ENCODE measurements around the gene SMCO1. TPM values are rescaled to one million over a fixed set of nuclear protein-coding genes. Genes with fewer than 3 reads are reported as not detected.

SMCO1 gene
- total and polyA plus RNA-seq, 2 of the 4 experiments (the other 2 are of a cell fraction), result not detected

GRCh38 chr3:196558476-196558875 is 43.3 kb upstream of the SMCO1 start:
- Histone ChIP-seq H2AFZ (replicated peaks; ENCODE audit: low read length, poor library complexity) (no peak overlapping the region), H2BK20ac (ENCODE audit: low read depth, low read length) (no peak overlapping the region), H3K23ac (ENCODE audit: low read depth, low read length) (no peak overlapping the region), H3K4me3 (ENCODE audit: insufficient read depth, low read depth, low read length) (no peak overlapping the region), H3K4me1 (ENCODE audit: control insufficient read depth, insufficient read depth, low read length) (no peaks in the 10 kb centered on the region), H3K36me3 (ENCODE audit: control insufficient read depth, insufficient read depth, low read length) (peaks cover 9% of the 10 kb centered on the region), H3K18ac (ENCODE audit: low read depth, low read length) (no peak overlapping the region), H3K27me3 (ENCODE audit: control insufficient read depth, insufficient read depth, low read length) (no peaks in the 10 kb centered on the region), H2AK5ac (ENCODE audit: low read depth, low read length) (no peak overlapping the region), H2BK120ac (ENCODE audit: low read depth, low read length) (no peak overlapping the region), H3K4ac (ENCODE audit: low read depth, low read length) (no peak overlapping the region), H4K5ac (ENCODE audit: low read depth, low read length) (no peak overlapping the region), H3K79me1 (ENCODE audit: low read depth in 1 of 2, low read length in 2 of 2) (peaks cover 27 to 28% of the 10 kb centered on the region in 2 experiments), H4K20me1 (ENCODE audit: insufficient read depth, low read length) (no peaks in the 10 kb centered on the region), H3K56ac (ENCODE audit: extremely low read depth, insufficient read depth, low read length) (no peak overlapping the region), H3K9me3 (ENCODE audit: control insufficient read depth, insufficient read depth, low read length) (no peaks in the 10 kb centered on the region), H3K27ac (ENCODE audit: insufficient read depth, low read length) (no peak overlapping the region), H3K4me2 (ENCODE audit: low read depth, low read length) (no peak overlapping the region), H4K91ac (ENCODE audit: insufficient read depth, low read depth, low read length) (no peak overlapping the region), H3K9ac (ENCODE audit: low read depth, low read length) (no peak overlapping the region), H2AK9ac (replicated peaks; ENCODE audit: low read depth, low read length, poor library complexity) (no peak overlapping the region), H2BK5ac (ENCODE audit: low read depth, low read length, poor library complexity, severe bottlenecking) (no peak overlapping the region), H3K14ac (replicated peaks; ENCODE audit: low read depth, low read length) (no peak overlapping the region), H4K8ac (ENCODE audit: low read depth in 2 of 2, low read length in 2 of 2) (no peak overlapping the region), H3K9me1 (ENCODE audit: insufficient read depth, low read length) (peaks cover 9% of the 10 kb centered on the region), H2BK15ac (ENCODE audit: low read depth, low read length) (no peak overlapping the region)
- in situ Hi-C loops (cut with MboI; ENCODE audit: low sequenced_read_pairs), result no loop called here
- ChIA-PET CTCF (no interaction called here), POLR2A (ENCODE audit: unreplicated experiment) (no interaction called here)
- intact Hi-C loops (cut with micrococcal nuclease), result no loop called here
- TF ChIP-seq ELK1 (IDR thresholded peaks at IDR 0.05; ENCODE audit: borderline replicate concordance, low read depth, low read length) (no peak), RAD21 (IDR thresholded peaks at IDR 0.05; ENCODE audit: low read length) (no peak), RFX5 (IDR thresholded peaks at IDR 0.05; ENCODE audit: low read depth, low read length) (no peak), MAFK (IDR thresholded peaks at IDR 0.05; ENCODE audit: low read depth, low read length) (no peak), POLR2A (IDR thresholded peaks at IDR 0.05; ENCODE audit: low read depth, low read length) (no peak), FOS (IDR thresholded peaks at IDR 0.05; ENCODE audit: low read depth, low read length) (no peak), CTCF (conservative IDR thresholded peaks at IDR 0.05; ENCODE audit: low read depth, low read length) (no peak), CEBPB (IDR thresholded peaks at IDR 0.05; ENCODE audit: low read depth, low read length) (no peak), RCOR1 (IDR thresholded peaks at IDR 0.05; ENCODE audit: insufficient replicate concordance, low read length) (no peak), SMC3 (IDR thresholded peaks at IDR 0.05; ENCODE audit: low read depth, low read length) (no peak), NFE2L2 (IDR thresholded peaks at IDR 0.05; ENCODE audit: low read depth, low read length) (no peak), BHLHE40 (IDR thresholded peaks at IDR 0.05; ENCODE audit: low read depth, low read length) (no peak), CHD1 (IDR thresholded peaks at IDR 0.05; ENCODE audit: low read depth, low read length) (no peak), MXI1 (IDR thresholded peaks at IDR 0.05; ENCODE audit: borderline replicate concordance, low read depth, low read length) (no peak), MAZ (IDR thresholded peaks at IDR 0.05; ENCODE audit: borderline replicate concordance, low read depth, low read length) (no peak), USF2 (IDR thresholded peaks at IDR 0.05; ENCODE audit: low read depth, low read length) (no peak)
- BruUV-seq (replicated peaks), result no TSS peak
- DNase-seq (no peak), ATAC-seq (ENCODE audit: low read depth) (no peak)
- dilution Hi-C loops (cut with HindIII; ENCODE audit: low sequenced_read_pairs, unreplicated experiment), result no loop called here
